ENCODE measurements around the gene FAM219A.

DNA sequence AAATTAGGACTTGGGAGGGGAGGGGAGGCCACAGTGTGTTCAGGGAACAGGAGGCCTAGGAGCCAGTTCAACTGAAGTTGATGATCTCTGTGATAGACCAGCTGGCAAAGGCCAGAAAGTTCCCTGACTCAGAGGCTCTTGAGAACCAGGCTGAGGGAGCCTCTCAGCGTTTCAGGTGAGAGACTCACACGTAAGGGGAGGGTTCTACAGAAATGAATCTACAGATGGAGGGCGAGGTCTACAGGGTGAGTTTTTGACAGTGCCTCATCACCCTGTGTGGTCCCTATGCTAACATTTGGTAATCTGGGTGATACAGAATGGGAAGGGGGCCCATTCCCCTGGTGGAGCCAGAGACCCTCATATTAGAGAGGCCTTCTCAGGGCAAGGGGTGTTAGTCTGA is 32.4 kb upstream of the FAM219A start:
- no peak for TF ChIP-seq CTCF (IDR thresholded peaks at IDR 0.05)
- no peak for TF ChIP-seq POLR2A (IDR thresholded peaks at IDR 0.05)
